GM13977 (cell line): ENCODE results near the gene SUGP2.
"Not testable (repeated sequence)": the region's sequence is repeated elsewhere in the genome, so short reads cannot be mapped to it uniquely, and the experiment has no call there.

ENCODE experiments used
- DNase-seq: peaks from one replicate; pipeline ENCODE4 v3.0.0; 2012; ENCODE audit warnings: low spot score
- CTCF ChIP-seq: IDR thresholded peaks from 2 replicates; pipeline ENCODE4 v1.5.1; 2012; ENCODE audit warnings: mild to moderate bottlenecking, control low read depth; ENCODE audit not compliant: insufficient read depth; ENCODE audit errors: extremely low read depth, missing control alignments
- in situ Hi-C: fragments of 300-500 bp; cut with MboI; formaldehyde crosslinking; loops from one replicate; pipeline ENCODE4 v1.12.0; 2022; ENCODE audit warnings: low sequenced_read_pairs, low pct_unique_long_range_greater_than_20kb, mixed read lengths, inconsistent platforms; ENCODE audit not compliant: unreplicated experiment

The SUGP2 gene

GRCh38 chr19:18966307-18966706 is 67.0 kb downstream of the SUGP2 start:
- in situ Hi-C loops: no loop called here
- TF ChIP-seq CTCF: no peak
- DNase-seq: no peak

GRCh38 chr19:18964121-18964520 is 69.2 kb downstream of the SUGP2 start:
- DNase-seq: no peak
- no peak for TF ChIP-seq CTCF
- in situ Hi-C loops: no loop called here

GRCh38 chr19:18961767-18962620 is 71.3 kb downstream of the SUGP2 start:
- no peak for DNase-seq
- no peak for TF ChIP-seq CTCF
- in situ Hi-C loops: no loop called here

GRCh38 chr19:18960370-18960769 is 72.9 kb downstream of the SUGP2 start:
- DNase-seq: no peak
- TF ChIP-seq CTCF: no peak
- in situ Hi-C loops: no loop called here

GRCh38 chr19:18955042-18955441 is 78.3 kb downstream of the SUGP2 start:
- DNase-seq: no peak
- no peak for TF ChIP-seq CTCF
- in situ Hi-C loops: no loop called here

GRCh38 chr19:18954094-18954493 is 79.2 kb downstream of the SUGP2 start:
- no peak for DNase-seq
- in situ Hi-C loops: no loop called here

GRCh38 chr19:18952364-18953003 is 80.8 kb downstream of the SUGP2 start:
- DNase-seq, in situ Hi-C loops: not testable (repeated sequence)

More at GRCh38 chr19:18954094-18954493, 79.2 kb downstream of the SUGP2 start:
- no peak for TF ChIP-seq CTCF
